ENCODE results near the gene OR2S2. TPM values are rescaled to one million over a fixed set of nuclear protein-coding genes. Genes with fewer than 3 reads are reported as not detected.

The OR2S2 gene
- total RNA-seq, 1 experiment from 2014 or later = not detected

GRCh38 chr9:35944173-35944572 is 13.8 kb downstream of the OR2S2 start:
- Histone ChIP-seq H3K4me3 (ENCODE audit: low read length) (no peak overlapping the region), H3K27ac (ENCODE audit: low read length) (no peak overlapping the region), H2AFZ (ENCODE audit: low read length) (no peak overlapping the region), H3K4me2 (ENCODE audit: low read depth, low read length, poor library complexity, severe bottlenecking) (no peak overlapping the region), H3K9me3 (ENCODE audit: low read length) (no peaks in the 10 kb centered on the region), H3K27me3 (ENCODE audit: low read length) (no peaks in the 10 kb centered on the region), H3K9ac (ENCODE audit: low read length) (no peak overlapping the region), H3K4me1 (ENCODE audit: low read length) (peaks cover 6% of the 10 kb centered on the region), H3K36me3 (ENCODE audit: insufficient read depth, low read length) (no peaks in the 10 kb centered on the region), H3K79me2 (ENCODE audit: low read length) (no peaks in the 10 kb centered on the region), H4K20me1 (ENCODE audit: insufficient read depth, low read depth, low read length) (no peaks in the 10 kb centered on the region), H3K9me2 (replicated peaks; ENCODE audit: insufficient read depth, low read length) (no peaks in the 10 kb centered on the region)
- no peak for DNase-seq

- H4K20me1 ChIP-seq (ENCODE audit: insufficient read depth, low read depth, low read length) = no peaks in the 10 kb centered on the region
- no peaks in the 10 kb centered on the region for H3K36me3 ChIP-seq (ENCODE audit: insufficient read depth, low read length)
- H3K79me2 ChIP-seq (ENCODE audit: low read length) = no peaks in the 10 kb centered on the region
- no peak overlapping the region for H2AFZ ChIP-seq (ENCODE audit: low read length)
- H3K9ac ChIP-seq (ENCODE audit: low read length) = no peak overlapping the region
- no peak overlapping the region for H3K27ac ChIP-seq (ENCODE audit: low read length)
- no peaks in the 10 kb centered on the region for H3K9me2 ChIP-seq (replicated peaks; ENCODE audit: insufficient read depth, low read length)
- no peak overlapping the region for H3K4me3 ChIP-seq (ENCODE audit: low read length)
- no peaks in the 10 kb centered on the region for H3K9me3 ChIP-seq (ENCODE audit: low read length)
- H3K4me2 ChIP-seq (ENCODE audit: low read depth, low read length, poor library complexity, severe bottlenecking) = no peak overlapping the region
- DNase-seq = no peak
- H3K27me3 ChIP-seq (ENCODE audit: low read length) = no peaks in the 10 kb centered on the region
- H3K4me1 ChIP-seq (ENCODE audit: low read length) = peaks cover 16% of the 10 kb centered on the region
Observed at GRCh38 chr9:35942286-35942685, 15.7 kb downstream of the OR2S2 start.

GRCh38 chr9:35940458-35941407 is 17.2 kb downstream of the OR2S2 start:
- H3K4me1 ChIP-seq (ENCODE audit: low read length) = peaks cover 19% of the 10 kb centered on the region
- no peak overlapping the region for H2AFZ ChIP-seq (ENCODE audit: low read length)
- H3K9ac ChIP-seq (ENCODE audit: low read length) = no peak overlapping the region
- no peaks in the 10 kb centered on the region for H3K27me3 ChIP-seq (ENCODE audit: low read length)
- no peak overlapping the region for H3K4me3 ChIP-seq (ENCODE audit: low read length)
- H3K9me2 ChIP-seq (replicated peaks; ENCODE audit: insufficient read depth, low read length) = no peaks in the 10 kb centered on the region
- no peaks in the 10 kb centered on the region for H3K36me3 ChIP-seq (ENCODE audit: insufficient read depth, low read length)
- DNase-seq = no peak
- no peaks in the 10 kb centered on the region for H3K79me2 ChIP-seq (ENCODE audit: low read length)
- no peaks in the 10 kb centered on the region for H4K20me1 ChIP-seq (ENCODE audit: insufficient read depth, low read depth, low read length)
- no peak overlapping the region for H3K4me2 ChIP-seq (ENCODE audit: low read depth, low read length, poor library complexity, severe bottlenecking)
- H3K9me3 ChIP-seq (ENCODE audit: low read length) = no peaks in the 10 kb centered on the region
- no peak overlapping the region for H3K27ac ChIP-seq (ENCODE audit: low read length)

- Histone ChIP-seq H3K9ac (ENCODE audit: low read length) (no peak overlapping the region), H3K4me1 (ENCODE audit: low read length) (peaks cover 16% of the 10 kb centered on the region), H4K20me1 (ENCODE audit: insufficient read depth, low read depth, low read length) (no peaks in the 10 kb centered on the region), H3K4me2 (ENCODE audit: low read depth, low read length, poor library complexity, severe bottlenecking) (no peak overlapping the region), H3K36me3 (ENCODE audit: insufficient read depth, low read length) (no peaks in the 10 kb centered on the region), H3K4me3 (ENCODE audit: low read length) (no peak overlapping the region), H3K27me3 (ENCODE audit: low read length) (no peaks in the 10 kb centered on the region), H3K79me2 (ENCODE audit: low read length) (no peaks in the 10 kb centered on the region), H2AFZ (ENCODE audit: low read length) (no peak overlapping the region), H3K9me3 (ENCODE audit: low read length) (no peaks in the 10 kb centered on the region), H3K9me2 (replicated peaks; ENCODE audit: insufficient read depth, low read length) (no peaks in the 10 kb centered on the region), H3K27ac (ENCODE audit: low read length) (no peak overlapping the region)
- DNase-seq = no peak
Observed at GRCh38 chr9:35939679-35940250, 18.2 kb downstream of the OR2S2 start.

- peaks cover 16% of the 10 kb centered on the region for H3K4me1 ChIP-seq (ENCODE audit: low read length)
- no peaks in the 10 kb centered on the region for H4K20me1 ChIP-seq (ENCODE audit: insufficient read depth, low read depth, low read length)
- H3K79me2 ChIP-seq (ENCODE audit: low read length) = no peaks in the 10 kb centered on the region
- DNase-seq = no peak
- H3K27me3 ChIP-seq (ENCODE audit: low read length) = no peaks in the 10 kb centered on the region
- H3K4me2 ChIP-seq (ENCODE audit: low read depth, low read length, poor library complexity, severe bottlenecking) = no peak overlapping the region
- no peaks in the 10 kb centered on the region for H3K9me2 ChIP-seq (replicated peaks; ENCODE audit: insufficient read depth, low read length)
- H3K9me3 ChIP-seq (ENCODE audit: low read length) = no peaks in the 10 kb centered on the region
- H3K9ac ChIP-seq (ENCODE audit: low read length) = no peak overlapping the region
- no peaks in the 10 kb centered on the region for H3K36me3 ChIP-seq (ENCODE audit: insufficient read depth, low read length)
- H3K4me3 ChIP-seq (ENCODE audit: low read length) = no peak overlapping the region
- no peak overlapping the region for H2AFZ ChIP-seq (ENCODE audit: low read length)
- no peak overlapping the region for H3K27ac ChIP-seq (ENCODE audit: low read length)
Observed at GRCh38 chr9:35938474-35939356, 19.2 kb downstream of the OR2S2 start.

- no peaks in the 10 kb centered on the region for H3K9me2 ChIP-seq (replicated peaks; ENCODE audit: insufficient read depth, low read length)
- no peak overlapping the region for H3K4me3 ChIP-seq (ENCODE audit: low read length)
- no peaks in the 10 kb centered on the region for H3K36me3 ChIP-seq (ENCODE audit: insufficient read depth, low read length)
- H3K9ac ChIP-seq (ENCODE audit: low read length) = no peak overlapping the region
- no peak for DNase-seq
- no peaks in the 10 kb centered on the region for H3K79me2 ChIP-seq (ENCODE audit: low read length)
- no peaks in the 10 kb centered on the region for H3K27me3 ChIP-seq (ENCODE audit: low read length)
- no peaks in the 10 kb centered on the region for H3K9me3 ChIP-seq (ENCODE audit: low read length)
- peaks cover 16% of the 10 kb centered on the region for H3K4me1 ChIP-seq (ENCODE audit: low read length)
- no peak overlapping the region for H3K27ac ChIP-seq (ENCODE audit: low read length)
- no peak overlapping the region for H2AFZ ChIP-seq (ENCODE audit: low read length)
- H4K20me1 ChIP-seq (ENCODE audit: insufficient read depth, low read depth, low read length) = no peaks in the 10 kb centered on the region
- no peak overlapping the region for H3K4me2 ChIP-seq (ENCODE audit: low read depth, low read length, poor library complexity, severe bottlenecking)
Observed at GRCh38 chr9:35937227-35937626, 20.7 kb downstream of the OR2S2 start.

- H3K9ac ChIP-seq (ENCODE audit: low read length) = no peak overlapping the region
- no peaks in the 10 kb centered on the region for H4K20me1 ChIP-seq (ENCODE audit: insufficient read depth, low read depth, low read length)
- no peak overlapping the region for H3K27ac ChIP-seq (ENCODE audit: low read length)
- no peak overlapping the region for H3K4me2 ChIP-seq (ENCODE audit: low read depth, low read length, poor library complexity, severe bottlenecking)
- no peak overlapping the region for H2AFZ ChIP-seq (ENCODE audit: low read length)
- H3K79me2 ChIP-seq (ENCODE audit: low read length) = no peaks in the 10 kb centered on the region
- no peak for DNase-seq
- H3K27me3 ChIP-seq (ENCODE audit: low read length) = no peaks in the 10 kb centered on the region
- no peaks in the 10 kb centered on the region for H3K9me2 ChIP-seq (replicated peaks; ENCODE audit: insufficient read depth, low read length)
- no peak overlapping the region for H3K4me3 ChIP-seq (ENCODE audit: low read length)
- peaks cover 16% of the 10 kb centered on the region for H3K4me1 ChIP-seq (ENCODE audit: low read length)
- no peaks in the 10 kb centered on the region for H3K9me3 ChIP-seq (ENCODE audit: low read length)
- no peaks in the 10 kb centered on the region for H3K36me3 ChIP-seq (ENCODE audit: insufficient read depth, low read length)
Observed at GRCh38 chr9:35935755-35936509, 22.0 kb downstream of the OR2S2 start.

Measured in Karpas-422 (cell line).